H54 (cell line): Measurements from ENCODE around the gene KIDINS220.
A peak's percentile ranks its signal among the peaks of the same experiment; 100 is the strongest.

ENCODE experiments used
- DNase-seq: peaks from one replicate; pipeline ENCODE4 v3.0.0; 2011; ENCODE audit warnings: low spot score, mixed read lengths; ENCODE audit not compliant: insufficient read length
- FAIRE-seq: peaks from 3 replicates; lab custom pipeline; 2011; peaks lifted over from hg19 to GRCh38; lab: Jason Lieb, UNC
- POLR2A ChIP-seq: IDR thresholded peaks from 2 replicates; pipeline ENCODE4 v1.6.1; 2011; ENCODE audit warnings: low read depth, mild to moderate bottlenecking, low read length

KIDINS220 gene

GRCh38 chr2:8697190-8697589, 140.2 kb downstream of the KIDINS220 start:
- FAIRE-seq: no peak
- no peak for TF ChIP-seq POLR2A

GRCh38 chr2:8694737-8695136, 142.7 kb downstream of the KIDINS220 start:
- TF ChIP-seq POLR2A: no peak
- no peak for FAIRE-seq

More at GRCh38 chr2:8697190-8697589, 140.2 kb downstream of the KIDINS220 start:
- no peak for DNase-seq

GRCh38 chr2:8693157-8693821, 144.1 kb downstream of the KIDINS220 start:
- no peak for TF ChIP-seq POLR2A
- no peak for FAIRE-seq
- DNase-seq: no peak

More at GRCh38 chr2:8694737-8695136, 142.7 kb downstream of the KIDINS220 start:
- DNase-seq: no peak

GRCh38 chr2:8692783-8693156, 144.6 kb downstream of the KIDINS220 start:
- no peak for DNase-seq
- no peak for FAIRE-seq
- TF ChIP-seq POLR2A: no peak

- no peak for TF ChIP-seq POLR2A
- no peak for DNase-seq
- no peak for FAIRE-seq
Measured at GRCh38 chr2:8691859-8692437, 145.5 kb downstream of the KIDINS220 start.

- TF ChIP-seq POLR2A: no peak
- FAIRE-seq: no peak
- DNase-seq: peak; percentile 77
Measured at GRCh38 chr2:8685697-8686358, 151.6 kb downstream of the KIDINS220 start.

GRCh38 chr2:8684878-8685696, 152.3 kb downstream of the KIDINS220 start:
- TF ChIP-seq POLR2A: peak; percentile 7; the same call in 1 of the 2 replicates
- DNase-seq (no peak), FAIRE-seq (no peak)

- no peak for DNase-seq
- no peak for TF ChIP-seq POLR2A
Measured at GRCh38 chr2:8684540-8684877, 152.9 kb downstream of the KIDINS220 start.

GRCh38 chr2:8682719-8683667, 154.4 kb downstream of the KIDINS220 start:
- no peak for TF ChIP-seq POLR2A
- DNase-seq: no peak
- no peak for FAIRE-seq

More at GRCh38 chr2:8684540-8684877, 152.9 kb downstream of the KIDINS220 start:
- no peak for FAIRE-seq

GRCh38 chr2:8681786-8682692, 155.4 kb downstream of the KIDINS220 start, which contains the start of gene ID2:
TSS of gene ID2 (plus strand) at chr2:8682056. CDS start at chr2:8682166, 110 bp downstream.
- DNase-seq: peak; percentile 97
- peak; percentile 100 for TF ChIP-seq POLR2A
- no peak for FAIRE-seq

GRCh38 chr2:8680822-8681760, 156.3 kb downstream of the KIDINS220 start:
- no peak for TF ChIP-seq POLR2A
- DNase-seq (no peak), FAIRE-seq (no peak)
